Tibial nerve (tissue), 4 donors: ENCODE measurements around the gene GLTP. TPM values are rescaled to one million over a fixed set of nuclear protein-coding genes. Genes with fewer than 3 reads are reported as not detected.

Source experiments
- DNase-seq, 2 donors: peaks; one replicate each; pipeline ENCODE4 v3.0.0-alpha.2; 2019; ENCODE audit warnings: low spot score in 2 of 2
- H3K27ac ChIP-seq, 4 donors: fragments of 200-600 bp; sonication (generic) in 3 of 4; one replicate each; pipeline ENCODE4 v1.5.1; 2017 to 2019; ENCODE audit warnings: mild to moderate bottlenecking in 1 of 4
- H3K27me3 ChIP-seq, 2 donors: fragments of 200-600 bp; sonication (generic) in 1 of 2; one replicate each; pipeline versions ENCODE4 v1.5.1 to v1.6.0; 2017 to 2019
- H3K36me3 ChIP-seq, 3 donors: fragments of 200-600 bp; sonication (generic); one replicate each; pipeline ENCODE4 v1.5.1; 2018 to 2019
- H3K4me1 ChIP-seq, 4 donors: fragments of 200-600 bp; sonication (generic) in 3 of 4; one replicate each; pipeline ENCODE4 v1.5.1; 2017 to 2019
- H3K4me3 ChIP-seq, 4 donors: fragments of 200-600 bp; sonication (generic) in 3 of 4; one replicate each; pipeline ENCODE4 v1.5.1; 2017 to 2019; ENCODE audit warnings: mild to moderate bottlenecking in 1 of 4, moderate library complexity in 1 of 4
- H3K9me3 ChIP-seq, 4 donors: fragments of 200-600 bp; sonication (generic) in 3 of 4; one replicate each; pipeline ENCODE4 v1.5.1; 2017 to 2019
- CTCF ChIP-seq, 5 experiments: fragments of 200-600 bp in 3 of 5; fragments of 450-650 bp in 2 of 5; sonication (generic) in 3 of 5; IDR thresholded peaks; one replicate each; pipeline ENCODE4 v1.5.1; 2016 to 2019; ENCODE audit warnings: antibody characterized with exemption in 5 of 5, mild to moderate bottlenecking in 3 of 5, moderate library complexity in 2 of 5
- EP300 ChIP-seq, 2 donors: sonication (generic); formaldehyde crosslinking; IDR thresholded peaks; one replicate each; pipeline ENCODE4 v1.6.1; 2017; ENCODE audit warnings: antibody characterized with exemption in 2 of 2, mild to moderate bottlenecking in 1 of 2
- POLR2A ChIP-seq, 2 donors: fragments of 450-650 bp; IDR thresholded peaks; one replicate each; pipeline ENCODE4 v1.6.1; 2017; ENCODE audit warnings: antibody characterized with exemption in 2 of 2, mild to moderate bottlenecking in 2 of 2, moderate library complexity in 2 of 2
- WGBS, 2 donors: methylation state at CpG; one replicate each; pipeline ENCODE4 v1.1.5; 2018; 5-methylcytosine and 5-hydroxymethylcytosine counted together
- total RNA-seq, 4 donors: library from RNA; depleted of rRNA; stranded (reverse); fragments of >200 nt; gene quantifications; one replicate each; pipeline ENCODE4 v1.1.0, GENCODE V29; 2016

Gene GLTP
- total RNA-seq, 4 donors from 2014 or later, result 42.0 to 71.7 (median 49.7) TPM

GRCh38 chr12:109847142-109847735, 33.1 kb downstream of the GLTP start:
- Histone ChIP-seq H3K27ac (no peak overlapping the region), H3K36me3 (peaks cover 0 to 17% (median 0%) of the 10 kb centered on the region in 3 donors), H3K4me1 (peaks cover 0 to 9% (median 6%) of the 10 kb centered on the region in 4 donors), H3K4me3 (no peak overlapping the region), H3K27me3 (no peaks in the 10 kb centered on the region), H3K9me3 (no peaks in the 10 kb centered on the region)
- no peak for DNase-seq
- TF ChIP-seq EP300 (IDR thresholded peaks at IDR 0.05), result no peak
- TF ChIP-seq POLR2A (IDR thresholded peaks at IDR 0.05), result no peak
- no peak for TF ChIP-seq CTCF (IDR thresholded peaks at IDR 0.05)
- 51 to 53% methylated on average over 7 of the region's 7 CpGs for WGBS, 2 donors

DNA sequence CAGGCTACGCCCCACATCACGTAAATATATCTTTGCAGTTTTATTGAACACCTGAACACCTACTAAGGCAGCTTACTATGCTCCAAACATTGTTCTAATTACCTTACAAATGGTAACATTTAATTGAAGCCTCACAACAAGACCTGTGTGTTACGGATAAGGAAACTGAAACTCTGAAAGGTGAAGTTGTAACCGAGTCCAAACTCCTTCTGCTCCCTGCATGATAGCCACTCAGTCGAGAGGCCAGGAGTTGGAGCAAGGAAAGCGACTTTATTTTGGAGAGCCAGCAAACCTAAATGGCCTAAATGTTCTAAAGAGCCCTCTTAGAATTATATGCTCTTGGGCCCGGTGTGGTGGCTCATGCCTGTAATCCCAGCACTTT, 34.5 kb downstream of the GLTP start:
- 82 to 87% methylated on average over 7 of the region's 7 CpGs for WGBS, 2 donors
- H3K4me3 ChIP-seq, result peak overlapping the region in 1 of 4 donors; percentile 26
- no peaks in the 10 kb centered on the region for H3K27me3 ChIP-seq
- peaks cover 0 to 5% (median 0%) of the 10 kb centered on the region in 3 donors for H3K36me3 ChIP-seq
- no peaks in the 10 kb centered on the region for H3K9me3 ChIP-seq
- DNase-seq, result no peak
- H3K27ac ChIP-seq, result peak overlapping the region in 3 of 4 donors; percentile 28 to 50 (median 30)
- TF ChIP-seq EP300 (IDR thresholded peaks at IDR 0.05) (no peak), CTCF (IDR thresholded peaks at IDR 0.05) (no peak), POLR2A (IDR thresholded peaks at IDR 0.05) (no peak)
- peaks cover 0 to 9% (median 6%) of the 10 kb centered on the region in 4 donors for H3K4me1 ChIP-seq

DNA sequence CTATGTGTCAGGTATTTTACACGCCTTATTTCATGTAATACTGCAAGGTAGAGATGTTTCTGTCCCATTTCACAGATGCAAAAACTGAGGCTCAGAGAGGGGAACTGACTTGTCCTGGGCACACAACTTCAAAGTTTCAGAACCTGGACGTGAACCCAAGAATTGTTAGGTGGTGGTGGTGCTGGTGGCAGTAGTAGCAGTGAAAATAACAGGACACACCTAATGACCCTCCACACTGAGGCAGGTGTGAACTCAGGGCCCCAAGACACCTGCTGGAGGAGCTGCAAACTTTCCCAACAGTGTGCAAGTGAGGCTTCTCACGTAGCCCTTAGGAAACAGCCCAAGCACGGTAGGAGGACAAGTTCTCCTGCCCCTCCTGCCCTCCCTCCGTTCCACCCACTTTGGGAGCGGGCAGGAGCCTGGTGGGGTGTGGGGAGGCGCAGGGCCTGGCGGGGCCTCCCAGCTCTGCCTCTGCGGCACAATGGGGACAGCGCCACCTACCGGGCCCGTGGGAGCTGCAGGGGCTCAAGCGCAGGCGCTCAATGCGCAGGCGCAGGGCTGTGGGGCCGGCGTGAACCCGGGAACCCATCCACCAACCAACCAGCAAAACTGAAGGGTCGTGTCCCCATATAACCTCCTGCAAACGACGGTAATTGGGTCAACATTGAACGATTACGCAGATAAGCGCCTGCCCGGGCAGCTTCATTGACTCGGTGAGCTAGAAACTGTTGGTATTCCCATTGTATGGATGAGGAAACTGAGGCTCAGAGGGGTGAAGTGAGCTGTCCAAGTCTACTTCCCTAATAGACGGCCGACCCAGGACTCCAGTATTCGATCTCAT, 35.1 kb downstream of the GLTP start:
- DNase-seq, result peak; percentile 74 to 87
- peak overlapping the region in 2 of 4 donors; percentile 26 to 33 for H3K4me3 ChIP-seq
- H3K27ac ChIP-seq, result peak overlapping the region in 3 of 4 donors; percentile 30 to 50 (median 46)
- no peaks in the 10 kb centered on the region for H3K27me3 ChIP-seq
- TF ChIP-seq CTCF (IDR thresholded peaks at IDR 0.05) (peak; percentile 94 to 99 (median 97)), EP300 (IDR thresholded peaks at IDR 0.05) (no peak)
- H3K36me3 ChIP-seq, result no peaks in the 10 kb centered on the region
- 12 to 18% methylated on average over 19 to 26 of the region's 30 CpGs for WGBS, 2 donors
- peaks cover 0 to 9% (median 6%) of the 10 kb centered on the region in 4 donors for H3K4me1 ChIP-seq
- no peaks in the 10 kb centered on the region for H3K9me3 ChIP-seq

DNA sequence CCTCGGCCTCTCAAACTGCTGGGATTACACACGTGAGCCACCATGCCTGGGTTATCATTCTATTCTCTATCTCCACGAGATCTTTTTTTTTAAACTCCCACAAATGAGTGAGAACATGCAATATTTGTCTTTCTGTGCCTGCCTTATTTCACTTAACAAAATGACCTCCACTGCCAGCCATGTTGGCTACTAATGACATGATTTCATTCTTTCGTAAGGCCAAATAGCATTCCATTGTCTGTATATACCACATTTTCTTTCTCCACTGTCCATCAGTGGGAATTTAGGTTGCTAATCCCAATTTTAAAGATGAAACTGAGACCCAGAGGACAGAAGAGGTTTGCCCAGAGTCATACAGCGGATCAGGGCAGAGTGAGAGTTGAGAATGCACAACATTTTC, 36.2 kb downstream of the GLTP start:
- Histone ChIP-seq H3K4me3 (no peak overlapping the region), H3K9me3 (no peaks in the 10 kb centered on the region), H3K27me3 (no peaks in the 10 kb centered on the region), H3K36me3 (no peaks in the 10 kb centered on the region), H3K27ac (no peak overlapping the region), H3K4me1 (peaks cover 0 to 9% (median 6%) of the 10 kb centered on the region in 4 donors)
- DNase-seq, result no peak
- TF ChIP-seq EP300 (IDR thresholded peaks at IDR 0.05) (no peak), POLR2A (IDR thresholded peaks at IDR 0.05) (no peak), CTCF (IDR thresholded peaks at IDR 0.05) (no peak)
- WGBS, 2 donors, result 74 to 77% methylated on average over 5 of the region's 5 CpGs

GRCh38 chr12:109842021-109842420, 38.3 kb downstream of the GLTP start:
- Histone ChIP-seq H3K4me1 (peaks cover 3 to 9% (median 6%) of the 10 kb centered on the region in 4 donors), H3K27me3 (no peaks in the 10 kb centered on the region), H3K4me3 (no peak overlapping the region), H3K36me3 (no peaks in the 10 kb centered on the region), H3K9me3 (no peaks in the 10 kb centered on the region), H3K27ac (no peak overlapping the region)
- no peak for DNase-seq
- no peak for TF ChIP-seq CTCF (IDR thresholded peaks at IDR 0.05)
- no peak for TF ChIP-seq EP300 (IDR thresholded peaks at IDR 0.05)
- no peak for TF ChIP-seq POLR2A (IDR thresholded peaks at IDR 0.05)
- WGBS, 2 donors, result 81 to 87% methylated on average over 5 of the region's 5 CpGs
